HCT116 (cell line): ENCODE results near the gene ALKBH2.

Experiments
- ATF3 ChIP-seq: IDR thresholded peaks from 2 replicates; pipeline ENCODE4 v1.6.1; 2012
- EGR1 ChIP-seq: IDR thresholded peaks from 2 replicates; pipeline ENCODE4 v1.6.1; 2012; ENCODE audit warnings: low read depth
- ELF1 ChIP-seq: IDR thresholded peaks from 2 replicates; pipeline ENCODE4 v1.6.1; 2012; ENCODE audit warnings: low read depth, borderline replicate concordance
- EZH2 ChIP-seq: fragments of 200-600 bp; sonication (generic); IDR thresholded peaks from 2 replicates; pipeline ENCODE4 v1.6.1; 2017; ENCODE audit warnings: antibody characterized with exemption, mixed run types
- POLR2A ChIP-seq: IDR thresholded peaks from 2 replicates; pipeline ENCODE4 v1.7.0; 2011; ENCODE audit warnings: borderline replicate concordance; ENCODE audit not compliant: insufficient read depth, insufficient read length; ENCODE audit errors: extremely low read depth
- POLR2AphosphoS5 ChIP-seq: IDR thresholded peaks from 2 replicates; pipeline ENCODE4 v1.6.1; 2011; ENCODE audit warnings: mild to moderate bottlenecking, low read depth, low read length, moderate library complexity
- SRF ChIP-seq: IDR thresholded peaks from 2 replicates; pipeline ENCODE4 v1.6.1; 2012; ENCODE audit warnings: low read depth
- TCF7L2 ChIP-seq: IDR thresholded peaks from 2 replicates; pipeline ENCODE4 v1.7.0; 2011; ENCODE audit warnings: borderline replicate concordance, inconsistent platforms; ENCODE audit not compliant: insufficient read depth, insufficient read length; ENCODE audit errors: extremely low read depth
- ZBTB33 ChIP-seq: IDR thresholded peaks from 2 replicates; pipeline ENCODE4 v1.6.1; 2011; ENCODE audit warnings: mild to moderate bottlenecking, low read length, moderate library complexity; ENCODE audit not compliant: insufficient replicate concordance; ENCODE audit errors: extremely low read depth
- ZFX ChIP-seq: fragments of 450-650 bp; IDR thresholded peaks from 2 replicates; pipeline ENCODE4 v1.6.1; 2017
- ZNF274 ChIP-seq: fragments of 200-500 bp; sonication (Bioruptor generic); IDR thresholded peaks from 2 replicates; pipeline ENCODE4 v1.6.1; 2014; ENCODE audit warnings: mild to moderate bottlenecking, low read depth, low read length, inconsistent platforms
- TF ChIP-seq, protein P1 (sequence below), 3 experiments: fragments of 200-600 bp in 1 of 3; sonication (generic) in 1 of 3; IDR thresholded peaks in 2 of 3; conservative IDR thresholded peaks in 1 of 3; 2 replicates each; pipeline ENCODE4 v1.5.1; 2012 to 2017; ENCODE audit warnings: low read depth in 2 of 3, low read length in 2 of 3, antibody characterized with exemption in 1 of 3, borderline replicate concordance in 1 of 3, control low read depth in 1 of 3, mild to moderate bottlenecking in 1 of 3, mixed read lengths in 1 of 3, mixed run types in 1 of 3, moderate library complexity in 1 of 3; ENCODE audit not compliant: insufficient read depth in 1 of 3
- TF ChIP-seq, protein P2 (sequence below): IDR thresholded peaks from 2 replicates; pipeline ENCODE4 v1.6.1; 2012; ENCODE audit warnings: low read depth
- TF ChIP-seq, protein P3 (sequence below): IDR thresholded peaks from 2 replicates; pipeline ENCODE4 v1.6.1; 2012

GRCh38 chr12:109139791-109140190 lies 46.5 kb upstream of the ALKBH2 start:
- TF ChIP-seq POLR2A, result no peak
- TF ChIP-seq, protein P1, sequence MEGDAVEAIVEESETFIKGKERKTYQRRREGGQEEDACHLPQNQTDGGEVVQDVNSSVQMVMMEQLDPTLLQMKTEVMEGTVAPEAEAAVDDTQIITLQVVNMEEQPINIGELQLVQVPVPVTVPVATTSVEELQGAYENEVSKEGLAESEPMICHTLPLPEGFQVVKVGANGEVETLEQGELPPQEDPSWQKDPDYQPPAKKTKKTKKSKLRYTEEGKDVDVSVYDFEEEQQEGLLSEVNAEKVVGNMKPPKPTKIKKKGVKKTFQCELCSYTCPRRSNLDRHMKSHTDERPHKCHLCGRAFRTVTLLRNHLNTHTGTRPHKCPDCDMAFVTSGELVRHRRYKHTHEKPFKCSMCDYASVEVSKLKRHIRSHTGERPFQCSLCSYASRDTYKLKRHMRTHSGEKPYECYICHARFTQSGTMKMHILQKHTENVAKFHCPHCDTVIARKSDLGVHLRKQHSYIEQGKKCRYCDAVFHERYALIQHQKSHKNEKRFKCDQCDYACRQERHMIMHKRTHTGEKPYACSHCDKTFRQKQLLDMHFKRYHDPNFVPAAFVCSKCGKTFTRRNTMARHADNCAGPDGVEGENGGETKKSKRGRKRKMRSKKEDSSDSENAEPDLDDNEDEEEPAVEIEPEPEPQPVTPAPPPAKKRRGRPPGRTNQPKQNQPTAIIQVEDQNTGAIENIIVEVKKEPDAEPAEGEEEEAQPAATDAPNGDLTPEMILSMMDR (IDR thresholded peaks at IDR 0.05 in 2 of 3, conservative IDR thresholded peaks at IDR 0.05 in 1 of 3; ENCODE audit: borderline replicate concordance in 1 of 3, insufficient read depth in 1 of 3, low read depth in 2 of 3, low read length in 2 of 3), result no peak
- TF ChIP-seq, protein P2, sequence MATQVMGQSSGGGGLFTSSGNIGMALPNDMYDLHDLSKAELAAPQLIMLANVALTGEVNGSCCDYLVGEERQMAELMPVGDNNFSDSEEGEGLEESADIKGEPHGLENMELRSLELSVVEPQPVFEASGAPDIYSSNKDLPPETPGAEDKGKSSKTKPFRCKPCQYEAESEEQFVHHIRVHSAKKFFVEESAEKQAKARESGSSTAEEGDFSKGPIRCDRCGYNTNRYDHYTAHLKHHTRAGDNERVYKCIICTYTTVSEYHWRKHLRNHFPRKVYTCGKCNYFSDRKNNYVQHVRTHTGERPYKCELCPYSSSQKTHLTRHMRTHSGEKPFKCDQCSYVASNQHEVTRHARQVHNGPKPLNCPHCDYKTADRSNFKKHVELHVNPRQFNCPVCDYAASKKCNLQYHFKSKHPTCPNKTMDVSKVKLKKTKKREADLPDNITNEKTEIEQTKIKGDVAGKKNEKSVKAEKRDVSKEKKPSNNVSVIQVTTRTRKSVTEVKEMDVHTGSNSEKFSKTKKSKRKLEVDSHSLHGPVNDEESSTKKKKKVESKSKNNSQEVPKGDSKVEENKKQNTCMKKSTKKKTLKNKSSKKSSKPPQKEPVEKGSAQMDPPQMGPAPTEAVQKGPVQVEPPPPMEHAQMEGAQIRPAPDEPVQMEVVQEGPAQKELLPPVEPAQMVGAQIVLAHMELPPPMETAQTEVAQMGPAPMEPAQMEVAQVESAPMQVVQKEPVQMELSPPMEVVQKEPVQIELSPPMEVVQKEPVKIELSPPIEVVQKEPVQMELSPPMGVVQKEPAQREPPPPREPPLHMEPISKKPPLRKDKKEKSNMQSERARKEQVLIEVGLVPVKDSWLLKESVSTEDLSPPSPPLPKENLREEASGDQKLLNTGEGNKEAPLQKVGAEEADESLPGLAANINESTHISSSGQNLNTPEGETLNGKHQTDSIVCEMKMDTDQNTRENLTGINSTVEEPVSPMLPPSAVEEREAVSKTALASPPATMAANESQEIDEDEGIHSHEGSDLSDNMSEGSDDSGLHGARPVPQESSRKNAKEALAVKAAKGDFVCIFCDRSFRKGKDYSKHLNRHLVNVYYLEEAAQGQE, result no peak
- no peak for TF ChIP-seq ELF1
- no peak for TF ChIP-seq POLR2AphosphoS5
- no peak for TF ChIP-seq SRF
- no peak for TF ChIP-seq ZFX
- TF ChIP-seq ATF3, result no peak
- no peak for TF ChIP-seq ZBTB33
- TF ChIP-seq TCF7L2, result no peak
- no peak for TF ChIP-seq ZNF274
- no peak for TF ChIP-seq EZH2
- TF ChIP-seq, protein P3, sequence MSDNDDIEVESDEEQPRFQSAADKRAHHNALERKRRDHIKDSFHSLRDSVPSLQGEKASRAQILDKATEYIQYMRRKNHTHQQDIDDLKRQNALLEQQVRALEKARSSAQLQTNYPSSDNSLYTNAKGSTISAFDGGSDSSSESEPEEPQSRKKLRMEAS, result no peak
- TF ChIP-seq EGR1, result no peak
